Activated T-cell treated with anti-CD3 and anti-CD28 coated beads, Interleukin-2, amount 50 U/mL, for 48 hours (primary cell): ENCODE measurements around the gene ZNF837.

Source experiments
- DNase-seq, 2 experiments: peaks; one replicate each; pipeline ENCODE4 v3.0.0-alpha.2; 2020

Gene ZNF837

DNA sequence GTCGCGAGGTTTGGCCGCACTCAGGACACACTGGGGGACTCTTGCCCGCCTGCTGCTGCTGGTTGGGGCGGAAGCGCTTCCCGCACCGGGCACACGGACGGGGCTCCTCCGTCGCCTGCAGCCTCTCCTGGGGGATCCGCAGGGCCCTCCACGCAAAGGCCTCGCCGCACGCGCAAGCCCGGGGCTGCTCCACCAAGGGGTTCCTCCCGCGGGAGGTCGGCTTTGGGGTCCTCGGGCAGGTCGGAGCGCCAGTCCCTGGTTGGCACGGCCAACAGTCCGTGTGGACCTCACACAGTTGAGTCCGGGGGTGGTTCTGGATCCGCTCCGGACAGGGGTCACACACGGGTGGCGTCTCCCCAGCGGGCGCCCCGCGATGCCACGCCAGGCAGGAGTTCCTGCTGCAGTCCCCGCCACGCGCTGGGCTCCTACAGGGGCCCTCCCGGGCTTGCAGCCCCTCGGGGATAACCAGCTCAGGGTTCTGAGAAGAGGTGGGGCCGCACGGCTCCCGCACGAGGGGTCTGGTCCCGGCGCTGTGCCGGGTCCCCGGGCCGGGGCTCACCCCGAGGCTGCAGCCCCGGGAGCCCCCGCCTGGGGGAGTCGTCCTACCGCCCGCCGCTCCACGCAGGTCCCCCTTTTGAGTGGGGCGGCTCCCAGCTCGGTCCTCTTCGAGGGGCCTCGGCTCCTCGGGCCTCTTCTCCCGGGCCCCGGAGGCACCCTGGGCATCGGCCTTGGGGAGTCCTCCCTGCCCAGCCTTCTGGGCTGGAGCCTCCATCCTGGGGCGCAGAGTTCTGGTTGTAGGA is 12.1 kb downstream of the ZNF837 start:
- no peak for DNase-seq

DNA sequence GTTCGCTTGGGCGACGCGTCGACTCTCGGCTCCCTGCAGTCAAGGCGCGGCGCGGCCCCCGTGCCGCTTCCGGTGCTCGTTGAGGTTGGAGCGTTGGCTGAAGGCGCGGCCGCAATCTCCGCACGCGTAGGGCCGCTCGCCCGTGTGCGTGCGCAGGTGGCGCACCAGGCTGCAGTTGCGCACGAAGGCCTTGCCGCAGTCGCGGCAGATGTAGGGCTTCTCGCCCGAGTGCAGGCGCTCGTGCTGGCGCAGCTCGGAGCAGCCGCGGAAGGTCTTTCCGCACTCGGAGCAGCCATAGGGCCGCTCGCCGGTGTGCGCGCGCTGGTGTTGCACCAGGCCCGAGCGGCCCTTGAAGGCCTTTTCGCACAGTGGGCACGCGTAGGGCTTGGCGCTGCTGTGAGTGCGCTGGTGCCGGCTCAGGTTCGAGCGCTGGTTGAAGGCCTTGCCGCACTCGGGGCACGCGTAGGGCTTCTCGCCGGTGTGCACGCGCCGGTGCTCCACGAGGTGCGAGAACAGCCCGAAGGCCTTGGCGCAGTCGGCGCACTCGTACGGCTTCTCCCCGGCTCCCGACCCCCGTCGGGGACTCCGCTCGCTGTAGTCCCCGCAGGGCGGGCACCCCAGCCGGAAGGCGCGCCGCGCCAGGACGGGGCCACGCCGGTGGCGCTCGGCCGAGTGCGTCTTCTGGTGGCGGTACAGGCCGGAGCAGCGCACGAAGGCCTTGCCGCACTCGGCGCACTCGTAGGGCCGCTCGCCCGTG is 13.0 kb downstream of the ZNF837 start:
- no peak for DNase-seq

DNA sequence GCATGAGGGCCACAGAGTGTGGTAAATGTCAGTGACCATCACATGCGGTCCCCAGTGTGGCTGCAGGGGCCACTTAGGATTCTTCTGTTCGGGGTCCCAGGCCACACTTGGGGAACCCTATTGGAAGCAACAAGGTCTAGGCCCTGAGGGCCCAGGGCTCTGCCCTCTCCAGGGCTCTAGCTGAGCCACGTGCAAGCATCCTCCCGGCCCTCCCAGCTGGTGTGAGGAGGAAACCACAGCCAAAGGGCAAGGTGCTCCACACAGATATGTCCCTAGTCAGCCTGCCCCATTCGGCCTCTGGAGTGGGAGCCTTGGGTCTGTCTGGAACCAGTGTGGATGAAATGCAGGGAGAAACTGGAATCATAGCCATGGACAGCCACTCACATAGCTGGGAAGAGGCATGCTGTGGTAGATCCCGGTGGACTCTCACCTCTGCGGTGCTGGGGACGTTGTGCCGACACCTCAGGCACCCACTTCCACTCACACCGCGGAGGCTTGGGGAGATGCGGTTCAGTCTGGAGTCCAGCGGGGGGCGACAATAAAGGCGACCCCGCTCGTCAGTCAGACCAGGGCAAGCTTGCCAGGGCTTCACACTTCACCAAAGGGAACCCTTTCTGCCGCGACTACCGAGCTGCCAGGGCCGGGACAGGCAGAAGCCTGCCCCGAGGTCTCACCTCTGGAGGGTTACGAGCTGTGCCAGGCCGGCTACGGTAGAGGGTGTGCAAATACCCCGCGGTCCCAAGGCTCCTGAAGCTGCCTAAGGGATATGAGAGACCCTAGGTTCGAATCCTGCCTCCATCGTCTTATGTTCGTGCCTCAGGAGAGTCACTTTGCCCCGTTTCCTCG is 14.0 kb downstream of the ZNF837 start:
- no peak for DNase-seq

GRCh38 chr19:58364146-58364545 is 16.7 kb downstream of the ZNF837 start:
- no peak for DNase-seq

- DNase-seq = peak; percentile 95 to 98
These were observed 18.4 kb downstream of the ZNF837 start, which contains the start of gene ZNF497 for GRCh38 chr19:58362272-58362994. Gene ZNF497 (minus strand): TSS chr19:58362751. CDS start chr19:58357635, 5,116 bp downstream.

GRCh38 chr19:58361900-58362271 is 18.9 kb downstream of the ZNF837 start:
- peak; percentile 72 to 73 for DNase-seq

- no peak for DNase-seq
These were observed 23.2 kb downstream of the ZNF837 start for GRCh38 chr19:58357481-58358145.

DNA sequence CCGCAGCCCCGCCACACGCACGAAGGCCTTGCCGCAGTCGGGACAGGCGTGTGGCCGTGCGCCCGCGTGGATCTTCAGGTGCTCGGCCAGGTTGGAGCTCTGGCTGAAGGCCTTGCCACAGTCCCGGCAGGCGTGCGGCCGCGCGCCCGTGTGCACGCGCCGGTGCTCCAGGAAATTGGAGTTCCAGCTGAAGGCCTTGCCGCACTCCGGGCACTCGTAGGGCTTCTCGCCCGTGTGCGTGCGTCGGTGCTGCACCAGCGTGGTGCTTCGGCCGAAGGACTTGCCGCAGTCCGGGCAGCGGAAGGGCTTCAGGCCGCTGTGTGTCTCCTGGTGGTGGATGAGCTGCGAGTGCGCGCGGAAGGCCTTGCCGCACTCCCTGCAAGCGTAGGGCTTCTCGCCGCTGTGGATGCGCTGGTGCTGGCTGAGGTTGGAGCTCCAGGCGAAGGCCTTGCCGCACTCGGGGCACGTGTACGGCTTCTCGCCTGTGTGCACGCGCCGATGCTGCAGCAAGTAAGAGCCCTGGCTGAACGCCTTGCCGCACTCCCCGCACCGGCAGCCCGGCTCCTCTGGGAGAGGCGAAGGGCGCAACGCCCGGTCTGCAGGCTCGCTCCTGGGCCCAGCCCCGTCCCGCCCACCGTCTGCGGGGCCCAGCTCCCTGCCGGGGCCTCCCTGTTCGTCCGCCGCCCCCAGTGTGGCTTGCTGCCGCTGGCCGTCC is 23.9 kb downstream of the ZNF837 start:
- DNase-seq = peak in 1 of 2 experiments; percentile 30

DNA sequence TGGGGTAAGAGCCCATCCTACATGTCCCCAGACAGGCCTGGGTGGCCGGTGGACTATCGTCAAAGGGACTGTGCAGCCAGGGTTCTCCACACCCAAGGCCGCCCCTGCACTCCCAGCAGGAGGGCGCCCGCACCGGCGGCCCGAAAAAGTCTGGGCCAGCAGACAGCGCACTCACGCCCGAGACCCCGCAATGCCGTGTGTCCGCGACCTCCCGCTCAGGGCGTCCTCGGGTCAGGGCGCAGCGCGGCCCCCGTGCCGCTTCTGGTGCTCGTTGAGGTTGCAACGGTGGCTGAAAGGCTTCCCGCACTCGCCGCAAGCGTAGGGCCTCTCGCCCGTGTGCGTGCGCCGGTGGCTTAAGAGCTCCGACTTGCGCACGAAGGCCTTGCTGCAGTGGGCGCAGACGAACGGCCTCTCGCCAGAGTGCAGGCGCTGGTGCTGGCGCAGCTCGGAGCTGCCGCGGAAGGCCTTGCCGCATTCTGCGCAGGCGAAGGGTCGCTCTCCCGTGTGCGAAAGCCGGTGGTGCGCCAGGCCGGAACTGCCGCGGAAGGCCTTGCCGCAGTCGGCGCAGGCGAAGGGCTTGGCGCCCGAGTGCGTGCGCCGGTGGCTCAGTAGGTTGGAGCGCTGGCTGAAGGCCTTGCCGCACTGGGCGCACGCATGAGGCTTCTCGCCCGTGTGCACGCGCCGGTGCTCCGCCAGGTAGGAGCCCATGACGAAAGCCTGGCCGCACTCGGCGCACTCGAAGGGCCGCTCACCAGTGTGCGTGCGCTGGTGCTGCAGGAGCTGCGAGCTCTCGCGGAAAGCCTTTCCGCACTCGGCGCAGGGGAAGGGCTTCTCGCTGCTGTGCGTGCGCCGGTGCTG is 24.7 kb downstream of the ZNF837 start:
- DNase-seq = peak; percentile 47 to 65

- DNase-seq = no peak
These were observed 25.5 kb downstream of the ZNF837 start for GRCh38 chr19:58355215-58355796.

DNA sequence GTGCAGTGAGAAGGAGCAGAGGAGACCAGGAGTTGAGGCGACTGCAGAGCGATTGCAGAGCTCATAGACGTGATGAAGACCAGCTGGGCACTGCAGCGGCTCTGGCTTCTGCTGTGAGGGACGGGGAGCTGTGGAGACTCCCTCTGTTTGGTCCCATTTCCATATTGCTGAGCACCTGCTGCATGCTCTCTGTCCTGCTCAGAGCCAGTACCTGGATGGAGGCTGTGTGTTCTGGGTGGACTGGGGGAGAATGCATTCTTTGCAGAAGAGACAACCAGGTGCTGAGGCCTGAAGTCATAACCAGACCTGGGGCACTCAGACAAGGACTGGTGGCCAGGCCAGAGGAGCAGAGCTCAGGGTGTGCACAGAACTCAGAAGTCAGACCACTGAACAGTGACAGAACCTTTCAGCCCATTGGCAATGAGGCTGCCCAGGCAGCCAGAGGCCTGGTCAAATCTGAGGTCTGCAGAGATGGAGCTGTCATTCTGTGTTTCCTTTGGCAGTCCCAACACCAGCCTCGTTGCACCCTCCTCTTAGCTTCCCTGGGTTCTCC is 26.3 kb downstream of the ZNF837 start:
- no peak for DNase-seq

GRCh38 chr19:58353717-58354477 is 26.9 kb downstream of the ZNF837 start:
- DNase-seq = no peak

DNA sequence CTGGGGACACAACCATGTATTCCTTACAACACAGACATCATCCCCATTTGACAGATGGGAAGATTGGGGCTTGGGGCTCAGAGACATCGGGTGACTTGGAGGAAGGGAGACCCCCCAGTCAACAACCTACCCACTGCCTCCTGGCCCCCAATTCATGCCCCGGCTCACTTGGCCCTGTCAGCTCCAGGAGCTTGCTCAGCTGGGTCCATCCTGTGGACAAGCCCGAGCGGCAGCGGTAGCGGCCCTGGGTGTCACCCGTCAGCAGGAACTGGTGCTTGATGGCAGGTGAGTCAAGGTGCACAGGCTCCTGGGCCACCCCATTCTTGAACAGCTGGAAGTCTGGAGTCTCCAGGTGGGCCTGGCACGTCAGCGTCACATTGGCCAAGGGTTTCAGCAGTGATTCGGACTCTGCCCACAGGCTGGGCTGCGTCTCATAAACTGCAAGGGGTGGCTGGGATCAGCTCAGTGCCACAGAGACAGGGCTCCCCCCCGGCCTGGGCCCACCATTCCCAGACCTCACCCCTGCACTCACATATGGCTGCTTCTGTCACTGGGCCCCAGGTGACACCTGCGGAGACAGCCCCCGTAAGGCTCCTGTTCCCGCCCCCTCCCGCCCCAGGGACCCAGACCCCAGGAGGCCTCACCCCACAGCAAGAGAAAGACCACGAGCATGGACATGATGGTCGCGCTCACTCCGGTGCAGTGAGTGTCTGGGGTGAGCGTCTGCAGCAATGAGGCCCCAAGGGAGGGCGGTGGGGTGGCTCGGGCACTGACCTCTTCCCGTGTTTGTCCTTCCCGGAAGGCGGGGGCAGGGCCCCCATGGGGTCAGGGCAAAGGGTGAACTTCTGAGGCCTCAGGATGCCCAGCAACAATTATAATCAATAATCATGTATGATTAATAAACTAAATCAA is 27.8 kb downstream of the ZNF837 start, which contains the start of gene A1BG:
A1BG (minus strand) TSS at position 733 of the 912 bp plus-strand sequence; CDS start at position 678, 55 bp downstream.
- DNase-seq = no peak

DNA sequence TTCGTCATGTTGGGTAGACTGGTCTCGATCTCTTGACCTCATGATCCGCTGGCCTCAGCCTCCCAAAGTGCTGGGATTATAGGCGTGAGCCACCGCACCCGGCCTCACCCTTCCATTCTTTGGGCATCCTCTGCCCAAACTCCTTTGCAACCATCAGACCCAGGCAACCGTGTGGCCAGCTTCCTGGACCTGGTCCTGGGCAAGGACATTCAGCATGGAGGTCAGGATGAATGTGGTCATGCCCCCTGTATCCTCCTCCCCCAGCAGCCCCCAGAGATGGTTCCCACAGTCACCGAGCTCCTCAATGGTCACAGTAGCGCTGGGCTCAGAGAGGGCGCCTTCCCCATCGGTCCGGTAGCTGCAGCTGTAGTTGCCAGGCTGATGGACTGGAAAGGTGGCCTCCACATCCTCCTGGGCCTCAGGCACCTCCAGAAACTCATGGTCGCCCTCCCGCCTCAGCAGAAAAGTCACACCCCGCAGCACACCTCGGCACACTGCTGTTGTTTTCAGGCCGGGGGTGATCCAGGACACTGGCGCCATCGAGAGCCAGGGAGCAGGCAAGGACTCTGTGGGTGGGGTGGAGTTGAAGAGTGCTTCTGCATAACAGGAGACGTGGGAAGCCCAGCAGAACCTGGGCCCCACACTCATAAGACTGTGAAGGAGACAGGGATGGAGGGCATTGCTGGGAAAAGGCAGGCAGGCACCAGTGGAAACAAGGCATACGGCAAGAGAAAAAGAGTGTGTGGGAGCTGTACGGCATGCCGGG is 28.7 kb downstream of the ZNF837 start:
- DNase-seq = no peak

DNA sequence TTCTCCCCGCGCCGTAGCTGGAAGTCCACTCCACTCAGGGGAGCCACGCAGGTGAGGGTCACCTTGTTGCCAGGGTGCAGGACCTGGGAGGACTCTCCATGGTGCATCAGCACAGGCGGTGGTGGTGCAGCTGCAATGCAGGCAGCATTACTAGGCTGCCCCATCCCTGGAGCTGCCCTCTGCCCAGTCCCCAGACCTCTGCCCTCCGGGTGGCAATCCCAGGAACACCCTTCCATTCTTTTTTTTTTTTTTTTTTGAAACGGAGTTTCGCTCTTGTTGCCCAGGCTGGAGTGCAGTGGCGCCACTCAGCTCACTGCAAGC is 29.3 kb downstream of the ZNF837 start:
- DNase-seq = no peak

DNA sequence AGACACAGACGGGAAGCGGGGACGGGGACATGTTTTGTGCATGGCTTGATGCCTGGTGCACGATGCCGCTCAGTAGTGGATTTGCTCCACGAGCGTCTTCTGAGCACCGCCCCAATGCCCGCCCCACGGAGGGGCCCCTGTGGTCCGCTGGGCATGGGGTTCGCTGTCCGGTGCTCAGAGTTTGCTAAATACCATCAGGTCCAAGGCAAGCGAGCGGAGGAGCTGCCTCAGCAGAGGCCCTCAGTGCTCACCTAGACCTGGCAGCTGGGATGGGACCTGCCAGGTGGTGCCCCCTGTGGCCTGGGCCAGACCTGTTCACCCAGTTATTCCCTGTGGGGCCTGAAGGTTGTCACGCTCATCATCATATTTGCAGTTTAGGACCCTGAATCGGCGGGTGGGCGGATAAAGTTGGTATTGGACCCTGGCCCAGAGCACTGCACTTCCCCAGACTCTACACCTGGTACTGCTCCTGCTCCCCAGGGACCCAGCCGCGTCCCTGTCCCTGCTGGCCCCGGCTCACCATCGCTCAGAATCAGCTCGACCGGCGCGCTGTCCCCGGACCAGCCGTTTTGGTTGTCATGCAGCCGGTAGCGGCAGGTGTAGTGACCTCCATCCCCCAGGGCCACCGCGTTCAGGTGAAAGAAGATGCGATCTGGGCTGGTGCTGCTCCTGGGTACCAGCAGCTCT is 29.8 kb downstream of the ZNF837 start:
- no peak for DNase-seq
